Coronary artery (tissue), 2 donors: ENCODE data around the gene CTNNBL1.

ENCODE experiments used
- DNase-seq: peaks from one replicate; pipeline ENCODE4 v3.0.0-alpha.2; 2017; ENCODE audit warnings: low spot score
- H3K27ac ChIP-seq, 2 donors: fragments of 200-600 bp; sonication (generic); one replicate each; pipeline ENCODE4 v1.5.1; 2016 to 2019
- H3K4me3 ChIP-seq: fragments of 200-600 bp; sonication (generic); 2 replicates; pipeline ENCODE4 v1.5.1; 2016; ENCODE audit warnings: mild to moderate bottlenecking, moderate library complexity
- TF ChIP-seq, protein P1 (sequence below): fragments of 200-600 bp; sonication (generic); IDR thresholded peaks from one replicate; pipeline ENCODE4 v1.5.1; 2019; ENCODE audit warnings: antibody characterized with exemption

CTNNBL1 gene

DNA sequence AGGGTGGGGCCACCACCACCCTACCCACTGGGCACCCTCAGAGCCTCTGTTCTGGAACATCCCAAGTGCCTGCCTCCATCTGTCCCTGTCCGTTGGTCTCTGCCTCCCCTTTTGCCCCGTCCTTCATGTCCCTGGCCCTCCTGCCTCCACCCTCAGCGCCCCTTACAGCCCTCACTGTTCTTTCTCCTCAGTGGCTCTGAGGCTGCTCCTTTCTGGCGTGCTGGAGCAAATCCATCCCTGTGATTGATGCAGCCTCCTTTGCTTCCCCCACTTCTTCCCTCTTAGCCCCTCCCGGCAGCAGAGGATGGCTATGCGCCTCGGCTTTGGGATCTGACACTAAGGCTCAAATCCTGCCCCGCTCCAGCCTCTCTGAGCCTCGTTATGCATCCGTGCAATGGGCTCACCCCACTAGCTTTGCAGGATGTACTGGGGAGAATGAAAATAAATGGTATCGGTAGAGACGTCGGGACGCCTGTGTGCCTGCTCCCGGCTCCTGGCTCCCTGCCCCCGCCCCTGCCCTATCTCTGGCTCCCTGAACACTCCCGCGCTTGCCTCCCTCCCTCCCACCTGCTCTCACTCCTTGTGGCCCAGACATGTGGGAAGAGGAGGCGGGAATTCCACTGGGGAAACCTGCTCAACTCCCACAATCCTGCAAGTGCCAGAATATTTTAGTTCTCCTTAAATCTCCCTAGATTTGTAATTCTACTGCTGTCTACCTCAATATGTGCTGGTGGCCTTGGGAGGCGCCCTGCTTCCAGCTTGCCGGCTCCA is 222.2 kb downstream of the CTNNBL1 start:
- TF ChIP-seq, protein P1, sequence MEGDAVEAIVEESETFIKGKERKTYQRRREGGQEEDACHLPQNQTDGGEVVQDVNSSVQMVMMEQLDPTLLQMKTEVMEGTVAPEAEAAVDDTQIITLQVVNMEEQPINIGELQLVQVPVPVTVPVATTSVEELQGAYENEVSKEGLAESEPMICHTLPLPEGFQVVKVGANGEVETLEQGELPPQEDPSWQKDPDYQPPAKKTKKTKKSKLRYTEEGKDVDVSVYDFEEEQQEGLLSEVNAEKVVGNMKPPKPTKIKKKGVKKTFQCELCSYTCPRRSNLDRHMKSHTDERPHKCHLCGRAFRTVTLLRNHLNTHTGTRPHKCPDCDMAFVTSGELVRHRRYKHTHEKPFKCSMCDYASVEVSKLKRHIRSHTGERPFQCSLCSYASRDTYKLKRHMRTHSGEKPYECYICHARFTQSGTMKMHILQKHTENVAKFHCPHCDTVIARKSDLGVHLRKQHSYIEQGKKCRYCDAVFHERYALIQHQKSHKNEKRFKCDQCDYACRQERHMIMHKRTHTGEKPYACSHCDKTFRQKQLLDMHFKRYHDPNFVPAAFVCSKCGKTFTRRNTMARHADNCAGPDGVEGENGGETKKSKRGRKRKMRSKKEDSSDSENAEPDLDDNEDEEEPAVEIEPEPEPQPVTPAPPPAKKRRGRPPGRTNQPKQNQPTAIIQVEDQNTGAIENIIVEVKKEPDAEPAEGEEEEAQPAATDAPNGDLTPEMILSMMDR, result no peak
- Histone ChIP-seq H3K27ac (no peak overlapping the region), H3K4me3 (no peak overlapping the region)
- DNase-seq, result no peak

DNA sequence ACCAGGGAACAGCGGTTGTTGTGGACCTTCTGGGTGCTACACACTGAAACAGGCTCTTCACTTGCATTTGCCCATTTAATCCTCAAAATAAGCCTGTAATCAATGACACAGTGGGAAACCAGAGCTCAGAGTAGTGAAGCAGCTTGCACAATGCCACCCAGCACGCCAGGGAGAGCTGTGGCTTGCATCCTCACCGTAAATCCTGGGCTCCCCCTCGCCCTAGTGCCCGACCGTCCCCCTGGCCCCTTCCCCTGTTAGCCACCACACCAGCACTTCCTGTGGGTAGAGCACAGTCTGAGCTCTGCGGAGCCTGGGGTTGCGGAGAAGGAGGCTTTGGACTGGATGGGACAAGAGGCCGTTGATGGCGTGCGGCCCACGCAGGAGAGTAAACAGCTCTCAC is 223.6 kb downstream of the CTNNBL1 start:
- no peak overlapping the region for H3K4me3 ChIP-seq
- DNase-seq, result no peak
- H3K27ac ChIP-seq, result no peak overlapping the region
- TF ChIP-seq, protein P1, result no peak

DNA sequence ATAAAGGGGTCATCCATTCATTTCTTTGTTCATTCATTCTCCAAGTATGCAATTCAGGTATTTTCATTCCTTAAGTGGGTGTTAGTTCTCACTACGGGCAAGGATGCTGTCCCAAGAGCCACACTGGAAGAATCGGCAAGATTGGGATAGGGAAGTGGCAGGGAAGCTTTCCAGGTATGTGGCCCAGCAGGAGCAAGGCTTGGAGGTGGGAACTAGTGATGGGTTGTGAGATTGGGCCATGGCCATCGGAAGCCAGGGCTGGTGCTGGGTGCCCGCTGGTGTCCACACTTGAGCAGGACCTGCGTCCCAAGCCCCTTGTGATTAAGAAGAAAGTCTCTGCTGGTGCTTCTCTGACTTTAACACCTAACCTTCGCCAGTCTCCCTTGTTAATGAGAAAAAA is 224.2 kb downstream of the CTNNBL1 start:
- no peak for DNase-seq
- Histone ChIP-seq H3K4me3 (no peak overlapping the region), H3K27ac (no peak overlapping the region)
- TF ChIP-seq, protein P1, result no peak

DNA sequence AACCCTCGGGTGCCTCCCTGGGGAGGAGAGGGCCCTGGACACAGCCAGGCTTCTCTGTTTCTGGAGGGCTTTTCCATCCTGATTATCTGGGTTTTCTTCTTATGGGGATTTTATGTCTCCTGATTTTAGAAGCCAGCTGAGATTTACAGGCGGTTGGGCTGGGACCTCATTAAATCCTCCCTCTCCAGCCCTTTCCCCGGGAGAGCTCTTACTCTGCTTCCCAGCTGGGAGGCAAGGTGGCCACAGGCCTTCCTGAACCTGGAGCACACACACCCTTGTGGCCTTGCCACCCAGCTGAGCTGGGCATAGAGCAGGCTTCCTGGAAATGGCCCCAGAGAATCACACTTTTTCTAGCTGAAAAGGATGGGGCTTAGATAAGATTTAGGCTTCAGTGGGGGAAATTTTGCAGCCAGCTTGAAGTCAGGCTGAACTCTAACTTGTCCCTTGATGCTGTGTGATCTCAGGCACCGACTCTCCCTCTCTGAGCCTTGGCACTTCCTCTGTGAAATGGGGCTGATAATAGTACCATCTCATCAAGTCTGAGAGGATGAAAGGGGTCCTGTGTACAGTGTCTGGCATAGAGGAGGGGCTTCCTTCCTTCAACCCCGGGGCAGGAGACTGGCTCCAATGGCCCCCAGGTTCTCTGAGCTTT is 225.7 kb downstream of the CTNNBL1 start:
- DNase-seq, result no peak
- TF ChIP-seq, protein P1, result no peak
- H3K27ac ChIP-seq, result no peak overlapping the region

DNA sequence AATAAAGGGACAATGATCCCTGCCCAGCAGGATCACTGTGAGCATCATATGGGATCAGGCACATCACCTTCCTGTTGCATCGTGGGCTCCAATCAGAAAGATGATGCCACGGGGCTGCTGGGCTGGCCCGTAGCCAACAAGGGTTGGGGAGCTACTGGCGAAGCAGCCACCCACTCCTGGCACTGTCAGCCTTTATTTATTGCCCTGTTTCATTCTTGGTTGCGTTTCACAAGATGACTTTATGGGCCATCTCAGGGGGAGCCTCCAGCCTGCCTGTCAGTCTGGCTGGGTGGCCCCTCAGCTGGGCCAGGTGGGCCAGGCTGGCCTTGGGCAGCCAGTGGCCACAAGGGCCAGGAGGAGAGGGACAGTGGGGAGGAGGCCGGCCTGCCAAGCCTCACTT is 226.4 kb downstream of the CTNNBL1 start:
- DNase-seq, result no peak

More for the DNA sequence above, 225.7 kb downstream of the CTNNBL1 start:
- no peak overlapping the region for H3K4me3 ChIP-seq

DNA sequence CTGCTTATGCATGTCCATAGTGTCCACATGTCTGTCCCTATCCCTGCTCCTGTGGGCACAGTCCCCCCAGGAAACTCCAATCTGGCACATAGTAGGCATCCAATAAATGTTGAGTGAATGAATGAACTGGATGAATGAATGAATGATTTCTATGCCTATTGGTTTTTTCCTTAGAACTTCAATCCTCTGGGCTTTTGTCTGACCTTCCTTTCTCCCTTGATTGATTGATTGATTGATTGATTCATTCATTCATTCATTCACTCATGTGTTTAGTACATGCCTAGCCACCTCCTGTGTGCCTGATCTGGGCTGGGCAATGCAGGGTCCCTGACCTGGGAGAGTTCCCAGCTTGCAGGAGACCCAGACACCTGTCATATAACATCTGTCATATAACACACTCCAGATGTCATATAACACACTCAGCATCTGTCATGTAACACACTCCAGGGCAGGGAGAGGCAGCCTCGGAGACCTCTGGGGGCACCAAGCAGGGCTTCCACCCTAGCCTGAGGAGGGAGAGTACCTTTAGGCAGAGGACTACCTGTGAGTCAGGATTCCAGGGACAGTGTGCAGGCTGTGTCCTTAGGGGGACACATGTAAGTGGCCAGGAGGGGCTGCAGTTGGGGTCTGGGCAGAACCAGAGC is 227.0 kb downstream of the CTNNBL1 start:
- H3K4me3 ChIP-seq, result no peak overlapping the region
- DNase-seq, result no peak
- no peak overlapping the region for H3K27ac ChIP-seq
- TF ChIP-seq, protein P1, result no peak

More for the DNA sequence above, 226.4 kb downstream of the CTNNBL1 start:
- Histone ChIP-seq H3K4me3 (no peak overlapping the region), H3K27ac (no peak overlapping the region)
- TF ChIP-seq, protein P1, result no peak
